NOMO-1 (cell line): ENCODE measurements around the gene CNNM3.
A peak's percentile ranks its signal among the peaks of the same experiment; 100 is the strongest.

Experiments
- DNase-seq, 2 experiments: peaks; one replicate each; lab custom pipeline; 2025; ENCODE audit not compliant: unreplicated experiment in 2 of 2; lab: John Stamatoyannopoulos, UW

CNNM3 gene

GRCh38 chr2:96874198-96874831 lies 58.2 kb downstream of the CNNM3 start:
- DNase-seq = peak; percentile 19 to 28

DNA sequence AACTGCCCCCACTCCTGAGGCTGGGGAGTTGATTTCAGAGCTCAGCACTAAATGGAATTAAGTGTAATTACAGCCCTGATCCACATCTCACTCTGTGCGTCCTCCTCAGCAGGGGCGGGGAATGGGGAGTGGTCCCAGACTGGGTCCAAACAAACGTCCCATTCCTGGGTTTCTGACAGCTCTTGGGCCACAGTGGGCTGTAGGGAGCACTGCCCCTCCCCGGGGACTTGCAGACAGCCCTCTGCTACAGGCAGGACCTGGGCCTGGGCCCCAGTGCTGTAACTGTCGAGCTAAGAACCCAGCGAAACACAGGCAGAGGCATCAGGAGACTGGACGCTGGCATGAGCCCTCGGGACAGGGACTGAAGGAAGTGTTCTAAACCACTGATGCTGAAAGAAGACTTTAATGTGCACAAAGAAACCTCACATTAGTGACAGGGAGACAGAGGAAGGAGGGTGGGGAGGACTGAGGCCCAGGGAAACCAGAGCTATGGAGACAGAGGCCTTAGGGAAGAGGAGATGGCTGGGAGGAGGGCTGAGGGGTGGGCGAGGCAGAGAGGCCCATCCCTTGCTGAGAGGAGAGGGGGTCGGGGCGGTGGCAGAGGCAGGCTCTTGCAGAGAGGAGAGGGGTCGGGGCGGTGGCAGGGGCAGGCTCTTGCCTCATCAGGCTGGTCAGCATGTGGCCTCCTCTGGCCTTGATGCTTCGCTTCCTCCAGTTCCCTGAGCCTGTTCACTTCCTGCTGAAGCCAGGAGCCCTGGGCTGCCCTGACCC lies 59.6 kb downstream of the CNNM3 start:
- DNase-seq = no peak

- DNase-seq = no peak
These were observed 60.4 kb downstream of the CNNM3 start for GRCh38 chr2:96876269-96877041.

- DNase-seq = no peak
These were observed 61.0 kb downstream of the CNNM3 start for GRCh38 chr2:96877042-96877451.

DNA sequence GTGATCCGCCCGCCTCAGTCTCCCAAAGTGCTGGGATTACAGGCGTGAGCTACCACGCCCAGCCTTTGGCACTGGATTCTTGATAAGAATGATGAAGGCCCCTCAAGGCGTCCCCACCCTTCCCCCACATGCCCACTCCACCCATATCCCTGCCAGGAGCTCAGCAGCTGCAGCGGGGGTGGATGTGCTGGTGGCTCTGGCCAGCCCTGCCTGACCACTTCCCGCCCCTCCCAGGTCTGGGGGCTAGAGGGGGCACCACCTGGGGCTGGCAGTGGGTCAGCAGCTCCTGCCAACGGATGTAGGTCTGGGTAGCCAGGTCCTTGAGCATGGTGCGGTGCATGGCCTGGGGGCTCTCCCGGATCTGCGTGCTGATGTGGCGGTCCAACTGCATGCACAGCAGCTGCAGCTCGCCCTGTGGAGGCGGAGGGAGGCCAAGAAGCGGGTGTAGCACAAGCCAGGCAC lies 61.6 kb downstream of the CNNM3 start:
- DNase-seq = no peak

GRCh38 chr2:96878171-96878570 lies 62.1 kb downstream of the CNNM3 start:
- no peak for DNase-seq

- DNase-seq = no peak
These were observed 62.9 kb downstream of the CNNM3 start for GRCh38 chr2:96878796-96879544.

DNA sequence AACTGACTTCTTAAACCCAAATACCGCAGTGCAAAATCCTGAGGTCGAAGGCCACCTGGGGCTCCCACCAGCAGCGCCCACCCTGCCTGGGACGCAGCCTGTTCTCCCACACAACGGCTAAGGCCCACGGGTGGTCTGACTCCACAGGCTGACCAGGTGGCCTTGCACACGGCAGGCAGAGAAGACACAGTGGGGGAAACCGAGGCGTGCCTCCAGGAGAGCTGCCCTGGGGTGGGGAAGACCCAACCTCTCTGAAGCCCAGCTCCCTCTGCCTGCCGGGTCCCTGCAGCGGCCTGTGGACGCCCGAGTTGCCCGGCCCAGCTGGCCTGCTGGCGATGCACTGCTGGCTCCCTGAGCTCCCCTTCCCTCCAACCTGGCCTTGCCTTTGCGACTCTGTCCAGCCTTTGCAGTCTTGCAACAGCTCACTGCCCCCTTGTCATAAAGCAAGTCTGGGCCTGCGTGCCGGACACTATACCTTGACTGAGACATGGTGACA lies 63.5 kb downstream of the CNNM3 start:
- no peak for DNase-seq

GRCh38 chr2:96880891-96881273 lies 64.8 kb downstream of the CNNM3 start:
- no peak for DNase-seq

GRCh38 chr2:96881349-96882195 lies 65.5 kb downstream of the CNNM3 start:
- no peak for DNase-seq

- no peak for DNase-seq
These were observed 66.2 kb downstream of the CNNM3 start for GRCh38 chr2:96882230-96882629.

DNA sequence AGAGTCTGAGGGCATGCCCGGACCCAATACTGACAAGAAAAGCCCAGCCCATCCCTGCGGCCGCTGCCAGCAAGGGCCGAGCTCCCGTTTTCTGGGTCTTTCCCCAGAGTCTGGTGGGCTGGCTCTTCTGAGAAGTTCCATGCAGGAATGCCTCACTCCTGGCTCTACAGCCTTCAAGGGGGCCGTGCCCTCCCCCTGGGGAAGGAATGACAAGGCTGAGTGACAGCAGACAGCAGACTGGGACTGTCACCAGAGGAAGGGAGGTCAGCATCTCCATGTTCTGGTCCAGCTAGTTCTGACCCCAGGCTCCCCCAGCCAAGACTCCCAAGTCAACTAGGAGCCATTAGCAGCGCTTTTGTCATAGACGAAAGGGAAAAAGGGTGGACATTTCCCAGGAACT lies 66.8 kb downstream of the CNNM3 start:
- no peak for DNase-seq

DNA sequence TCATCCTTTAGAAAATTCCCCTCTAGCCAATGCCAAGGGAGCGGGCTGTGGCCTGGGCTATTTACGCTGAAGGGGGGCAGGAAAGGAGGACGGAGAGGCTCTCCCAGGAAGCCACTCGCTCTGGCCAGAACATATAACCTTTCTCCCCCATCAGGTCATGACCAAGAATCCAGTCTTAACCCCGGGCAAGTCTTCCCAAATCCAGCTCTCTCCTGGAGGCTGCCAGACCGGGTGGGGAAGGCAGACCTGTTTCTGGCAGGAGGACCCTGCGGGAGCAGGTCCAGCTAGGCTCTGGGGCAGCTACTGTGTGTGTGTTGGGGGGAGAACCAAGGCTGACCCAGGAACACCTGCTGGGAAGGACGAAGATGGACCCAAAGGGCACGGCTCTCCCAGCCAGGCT lies 67.2 kb downstream of the CNNM3 start:
- DNase-seq = no peak
